MM.1S (cell line): ENCODE measurements around the gene KCNQ1.

Experiments
- DNase-seq: peaks from one replicate; pipeline ENCODE4 v3.0.0-alpha.2; 2015
- H2AFZ ChIP-seq: fragments of 300-600 bp; sonication (generic); 2 replicates; pipeline ENCODE4 v1.6.0; 2016; ENCODE audit warnings: antibody characterized with exemption, low read length
- H3F3A ChIP-seq: fragments of 300-600 bp; sonication (generic); 2 replicates; pipeline ENCODE4 v1.6.1; 2016; ENCODE audit warnings: mild to moderate bottlenecking, antibody characterized with exemption, low read length, moderate library complexity, mixed read lengths; ENCODE audit not compliant: insufficient read depth
- H3K27ac ChIP-seq: fragments of 300-600 bp; sonication (generic); 2 replicates; pipeline ENCODE4 v1.5.1; 2016; ENCODE audit warnings: mild to moderate bottlenecking, low read length
- H3K27me3 ChIP-seq: fragments of 300-600 bp; sonication (generic); replicated peaks from 2 replicates; pipeline ENCODE4 v1.6.0; 2016; ENCODE audit warnings: low read length; ENCODE audit not compliant: insufficient read depth
- H3K36me3 ChIP-seq: fragments of 300-600 bp; sonication (generic); replicated peaks from 2 replicates; pipeline ENCODE4 v1.6.1; 2016; ENCODE audit warnings: mild to moderate bottlenecking, low read length, mixed read lengths; ENCODE audit not compliant: insufficient read depth
- H3K4me1 ChIP-seq: fragments of 300-600 bp; sonication (generic); 2 replicates; pipeline ENCODE4 v1.6.1; 2016; ENCODE audit warnings: low read length, mixed read lengths
- H3K4me2 ChIP-seq: fragments of 300-600 bp; sonication (generic); 2 replicates; pipeline ENCODE4 v1.6.0; 2016; ENCODE audit warnings: low read depth, low read length
- H3K4me3 ChIP-seq: fragments of 300-600 bp; sonication (generic); 2 replicates; pipeline ENCODE4 v1.5.1; 2016; ENCODE audit warnings: low read length, mixed read lengths
- H3K79me2 ChIP-seq: fragments of 300-600 bp; sonication (generic); 2 replicates; pipeline ENCODE4 v1.6.1; 2016; ENCODE audit warnings: mixed run types, low read length, mixed read lengths
- H3K9ac ChIP-seq: fragments of 300-600 bp; sonication (generic); 2 replicates; pipeline ENCODE4 v1.6.1; 2016; ENCODE audit warnings: low read length, mixed read lengths
- H3K9me2 ChIP-seq: fragments of 300-600 bp; sonication (generic); replicated peaks from 2 replicates; pipeline ENCODE4 v1.6.1; 2016; ENCODE audit warnings: mild to moderate bottlenecking, low read length, mixed read lengths; ENCODE audit not compliant: insufficient read depth
- H3K9me3 ChIP-seq: fragments of 300-600 bp; sonication (generic); replicated peaks from 2 replicates; pipeline ENCODE4 v1.6.1; 2016; ENCODE audit warnings: mild to moderate bottlenecking, low read length, mixed read lengths; ENCODE audit not compliant: insufficient read depth
- H4K20me1 ChIP-seq: fragments of 300-600 bp; sonication (generic); 2 replicates; pipeline ENCODE4 v1.6.1; 2016; ENCODE audit warnings: mild to moderate bottlenecking, low read length, moderate library complexity, mixed read lengths; ENCODE audit not compliant: insufficient read depth
- CTCF ChIP-seq: fragments of 300-600 bp; sonication (generic); IDR thresholded peaks from 2 replicates; pipeline ENCODE4 v1.5.1; 2016; ENCODE audit warnings: antibody characterized with exemption, low read length, mixed read lengths
- EZH2 ChIP-seq: fragments of 300-600 bp; sonication (generic); optimal IDR thresholded peaks from 2 replicates; pipeline ENCODE3; 2017; ENCODE audit warnings: low read depth, mild to moderate bottlenecking, antibody characterized with exemption, low read length, mixed read lengths
- EZH2phosphoT487 ChIP-seq: fragments of 300-600 bp; sonication (generic); IDR thresholded peaks from 2 replicates; pipeline ENCODE4 v1.6.1; 2018; ENCODE audit warnings: antibody characterized with exemption, low read length

Gene KCNQ1

GRCh38 chr11:2836315-2837095 is 391.7 kb downstream of the KCNQ1 start:
- Histone ChIP-seq H3K4me2 (no peak overlapping the region), H3K79me2 (no peaks in the 10 kb centered on the region), H3K36me3 (no peaks in the 10 kb centered on the region), H2AFZ (no peak overlapping the region), H3F3A (no peaks in the 10 kb centered on the region), H3K9ac (no peak overlapping the region), H3K4me3 (no peak overlapping the region), H3K27me3 (no peaks in the 10 kb centered on the region), H3K9me3 (no peaks in the 10 kb centered on the region), H3K27ac (no peak overlapping the region), H3K9me2 (no peaks in the 10 kb centered on the region), H3K4me1 (no peaks in the 10 kb centered on the region), H4K20me1 (no peaks in the 10 kb centered on the region)
- TF ChIP-seq CTCF, result no peak
- no peak for TF ChIP-seq EZH2phosphoT487
- TF ChIP-seq EZH2, result no peak
- DNase-seq, result no peak

GRCh38 chr11:2837096-2837601 is 392.3 kb downstream of the KCNQ1 start:
- TF ChIP-seq EZH2phosphoT487, result no peak
- TF ChIP-seq CTCF, result no peak
- no peak for TF ChIP-seq EZH2
- Histone ChIP-seq H3F3A (no peaks in the 10 kb centered on the region), H3K79me2 (no peaks in the 10 kb centered on the region), H3K4me2 (no peak overlapping the region), H3K27me3 (no peaks in the 10 kb centered on the region), H3K4me1 (no peaks in the 10 kb centered on the region), H3K36me3 (no peaks in the 10 kb centered on the region), H4K20me1 (no peaks in the 10 kb centered on the region), H3K27ac (no peak overlapping the region), H3K4me3 (no peak overlapping the region), H3K9me3 (no peaks in the 10 kb centered on the region), H3K9ac (no peak overlapping the region), H2AFZ (no peak overlapping the region), H3K9me2 (no peaks in the 10 kb centered on the region)
- DNase-seq, result no peak

GRCh38 chr11:2837651-2838050 is 392.8 kb downstream of the KCNQ1 start:
- no peak overlapping the region for H3K27ac ChIP-seq
- DNase-seq, result no peak
- no peaks in the 10 kb centered on the region for H3K4me1 ChIP-seq
- no peaks in the 10 kb centered on the region for H3K27me3 ChIP-seq
- TF ChIP-seq EZH2, result no peak
- TF ChIP-seq EZH2phosphoT487, result no peak
- TF ChIP-seq CTCF, result no peak
- H3K79me2 ChIP-seq, result no peaks in the 10 kb centered on the region
- no peak overlapping the region for H2AFZ ChIP-seq
- no peaks in the 10 kb centered on the region for H3F3A ChIP-seq
- H3K4me3 ChIP-seq, result no peak overlapping the region
- H3K9me3 ChIP-seq, result no peaks in the 10 kb centered on the region
- no peak overlapping the region for H3K9ac ChIP-seq
- no peaks in the 10 kb centered on the region for H3K9me2 ChIP-seq
- H3K36me3 ChIP-seq, result no peaks in the 10 kb centered on the region
- H4K20me1 ChIP-seq, result no peaks in the 10 kb centered on the region
- no peak overlapping the region for H3K4me2 ChIP-seq
